HG02870 (cell line): ENCODE measurements around the gene MDK.

Source experiments
- ATAC-seq: cut with Tn5 transposase; IDR thresholded peaks from one replicate; pipeline ENCODE4 v1.9.1; 2021; ENCODE audit warnings: mild to moderate bottlenecking, moderate library complexity; ENCODE audit not compliant: unreplicated experiment

MDK gene

GRCh38 chr11:46393231-46393616 lies 11.8 kb downstream of the MDK start:
- no peak for ATAC-seq

- ATAC-seq: no peak
These were observed 12.3 kb downstream of the MDK start for GRCh38 chr11:46393759-46394158.

GRCh38 chr11:46397526-46397925 lies 16.1 kb downstream of the MDK start:
- no peak for ATAC-seq

- no peak for ATAC-seq
These were observed 21.8 kb downstream of the MDK start for GRCh38 chr11:46402957-46403902.

- ATAC-seq: no peak
These were observed 23.1 kb downstream of the MDK start for GRCh38 chr11:46404476-46405017.

GRCh38 chr11:46407635-46408034 lies 26.2 kb downstream of the MDK start:
- no peak for ATAC-seq

GRCh38 chr11:46408407-46408986 lies 27.0 kb downstream of the MDK start:
- ATAC-seq: no peak

- ATAC-seq: no peak
These were observed 28.6 kb downstream of the MDK start for GRCh38 chr11:46410021-46410420.

GRCh38 chr11:46413760-46414465 lies 32.4 kb downstream of the MDK start:
- no peak for ATAC-seq

GRCh38 chr11:46414466-46414796 lies 33.0 kb downstream of the MDK start:
- ATAC-seq: no peak

- no peak for ATAC-seq
These were observed 33.4 kb downstream of the MDK start for GRCh38 chr11:46414879-46415278.

- ATAC-seq: no peak
These were observed 36.2 kb downstream of the MDK start for GRCh38 chr11:46417711-46418110.

GRCh38 chr11:46418751-46419150 lies 37.3 kb downstream of the MDK start:
- ATAC-seq: no peak

- no peak for ATAC-seq
These were observed 39.0 kb downstream of the MDK start for GRCh38 chr11:46420513-46420912.

- ATAC-seq: no peak
These were observed 39.9 kb downstream of the MDK start for GRCh38 chr11:46421257-46421880.

- no peak for ATAC-seq
These were observed 41.1 kb downstream of the MDK start for GRCh38 chr11:46422588-46422987.

- ATAC-seq: no peak
These were observed 44.9 kb downstream of the MDK start for GRCh38 chr11:46426233-46426991.

- no peak for ATAC-seq
These were observed 45.9 kb downstream of the MDK start for GRCh38 chr11:46427364-46427763.

GRCh38 chr11:46429717-46430116 lies 48.2 kb downstream of the MDK start:
- ATAC-seq: no peak

- no peak for ATAC-seq
These were observed 49.7 kb downstream of the MDK start for GRCh38 chr11:46431211-46431610.
